ENCODE results near the gene FCHSD2.

DNA sequence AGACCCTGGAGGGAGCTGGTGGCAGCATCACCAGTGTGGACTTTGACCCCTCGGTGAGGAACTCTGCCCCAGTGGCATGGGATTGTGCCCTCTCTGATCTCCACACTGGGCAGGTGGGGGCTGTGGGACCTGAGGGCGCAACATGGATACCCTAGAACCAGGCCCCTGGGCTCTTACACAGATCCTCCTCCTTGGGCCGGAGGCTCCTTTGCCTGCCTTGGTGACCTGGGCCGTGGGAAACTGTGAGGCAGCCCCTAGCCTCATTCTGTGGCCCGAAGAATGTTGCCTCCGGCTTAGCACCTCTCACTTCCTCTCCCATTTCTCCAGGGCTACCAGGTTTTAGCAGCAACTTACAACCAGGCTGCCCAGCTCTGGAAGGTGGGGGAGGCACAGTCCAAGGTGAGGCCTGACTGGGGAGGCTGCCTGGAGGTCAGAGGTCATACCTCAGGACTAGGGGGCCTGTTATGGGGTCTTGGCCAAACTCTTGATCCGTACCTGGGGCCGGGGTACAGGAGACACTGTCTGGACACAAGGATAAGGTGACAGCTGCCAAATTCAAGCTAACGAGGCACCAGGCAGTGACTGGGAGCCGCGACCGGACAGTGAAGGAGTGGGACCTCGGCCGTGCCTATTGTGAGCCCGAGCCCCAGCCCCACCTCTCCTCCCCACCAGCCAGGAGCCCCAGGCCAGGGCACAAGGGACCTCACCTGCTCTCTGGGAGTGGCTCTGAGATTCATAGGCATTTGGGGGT lies 315.8 kb downstream of the FCHSD2 start:
- TF ChIP-seq, protein P1, sequence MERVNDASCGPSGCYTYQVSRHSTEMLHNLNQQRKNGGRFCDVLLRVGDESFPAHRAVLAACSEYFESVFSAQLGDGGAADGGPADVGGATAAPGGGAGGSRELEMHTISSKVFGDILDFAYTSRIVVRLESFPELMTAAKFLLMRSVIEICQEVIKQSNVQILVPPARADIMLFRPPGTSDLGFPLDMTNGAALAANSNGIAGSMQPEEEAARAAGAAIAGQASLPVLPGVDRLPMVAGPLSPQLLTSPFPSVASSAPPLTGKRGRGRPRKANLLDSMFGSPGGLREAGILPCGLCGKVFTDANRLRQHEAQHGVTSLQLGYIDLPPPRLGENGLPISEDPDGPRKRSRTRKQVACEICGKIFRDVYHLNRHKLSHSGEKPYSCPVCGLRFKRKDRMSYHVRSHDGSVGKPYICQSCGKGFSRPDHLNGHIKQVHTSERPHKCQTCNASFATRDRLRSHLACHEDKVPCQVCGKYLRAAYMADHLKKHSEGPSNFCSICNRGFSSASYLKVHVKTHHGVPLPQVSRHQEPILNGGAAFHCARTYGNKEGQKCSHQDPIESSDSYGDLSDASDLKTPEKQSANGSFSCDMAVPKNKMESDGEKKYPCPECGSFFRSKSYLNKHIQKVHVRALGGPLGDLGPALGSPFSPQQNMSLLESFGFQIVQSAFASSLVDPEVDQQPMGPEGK (tag by site-specific recombination; IDR thresholded peaks at IDR 0.05) = no peak
- TF ChIP-seq KLF16 (tag by site-specific recombination; IDR thresholded peaks at IDR 0.05) = no peak
- TF ChIP-seq ZNF610 (tag by site-specific recombination; IDR thresholded peaks at IDR 0.05; ENCODE audit: borderline replicate concordance) = no peak
- no peak for TF ChIP-seq ZNF510 (tag by site-specific recombination; IDR thresholded peaks at IDR 0.05; ENCODE audit: insufficient replicate concordance)
- TF ChIP-seq, protein P2, sequence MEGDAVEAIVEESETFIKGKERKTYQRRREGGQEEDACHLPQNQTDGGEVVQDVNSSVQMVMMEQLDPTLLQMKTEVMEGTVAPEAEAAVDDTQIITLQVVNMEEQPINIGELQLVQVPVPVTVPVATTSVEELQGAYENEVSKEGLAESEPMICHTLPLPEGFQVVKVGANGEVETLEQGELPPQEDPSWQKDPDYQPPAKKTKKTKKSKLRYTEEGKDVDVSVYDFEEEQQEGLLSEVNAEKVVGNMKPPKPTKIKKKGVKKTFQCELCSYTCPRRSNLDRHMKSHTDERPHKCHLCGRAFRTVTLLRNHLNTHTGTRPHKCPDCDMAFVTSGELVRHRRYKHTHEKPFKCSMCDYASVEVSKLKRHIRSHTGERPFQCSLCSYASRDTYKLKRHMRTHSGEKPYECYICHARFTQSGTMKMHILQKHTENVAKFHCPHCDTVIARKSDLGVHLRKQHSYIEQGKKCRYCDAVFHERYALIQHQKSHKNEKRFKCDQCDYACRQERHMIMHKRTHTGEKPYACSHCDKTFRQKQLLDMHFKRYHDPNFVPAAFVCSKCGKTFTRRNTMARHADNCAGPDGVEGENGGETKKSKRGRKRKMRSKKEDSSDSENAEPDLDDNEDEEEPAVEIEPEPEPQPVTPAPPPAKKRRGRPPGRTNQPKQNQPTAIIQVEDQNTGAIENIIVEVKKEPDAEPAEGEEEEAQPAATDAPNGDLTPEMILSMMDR (tag by site-specific recombination; IDR thresholded peaks at IDR 0.05) = no peak
- no peak for TF ChIP-seq KLF9 (tag by site-specific recombination; IDR thresholded peaks at IDR 0.05; ENCODE audit: low read depth)
- TF ChIP-seq ZNF138 (tag by site-specific recombination; IDR thresholded peaks at IDR 0.05; ENCODE audit: borderline replicate concordance) = no peak

Data from HEK293 (cell line).